Lung (tissue), 12 donors: ENCODE results near the gene HPS4. TPM values are rescaled to one million over a fixed set of nuclear protein-coding genes. Genes with fewer than 3 reads are reported as not detected.

ENCODE experiments used
- ATAC-seq: fragments of 200-7000 bp; cut with Tn5 transposase; one replicate; pipeline ENCODE4 v1.9.1; 2020; ENCODE audit warnings: moderate number of reproducible peaks; ENCODE audit not compliant: insufficient read depth, low FRiP score
- DNase-seq, 3 donors: peaks; one replicate each; pipeline ENCODE4 v3.0.0-alpha.2; 2013 to 2017
- H3K27ac ChIP-seq, 2 donors: one replicate each; pipeline ENCODE4 v1.5.1; 2013; ENCODE audit warnings: mild to moderate bottlenecking in 2 of 2, moderate library complexity in 2 of 2, control low read depth in 1 of 2, inconsistent platforms in 1 of 2, low read depth in 1 of 2, low read length in 1 of 2
- H3K27me3 ChIP-seq, 3 donors: one replicate each; pipeline ENCODE4 v1.5.1; 2013; ENCODE audit warnings: low read length in 2 of 3; ENCODE audit not compliant: control insufficient read depth in 3 of 3, insufficient read depth in 3 of 3
- H3K36me3 ChIP-seq, 4 donors: one replicate each; pipeline ENCODE4 v1.5.1; 2013; ENCODE audit warnings: low read length in 4 of 4, mild to moderate bottlenecking in 1 of 4, moderate library complexity in 1 of 4; ENCODE audit not compliant: control insufficient read depth in 4 of 4, insufficient read depth in 4 of 4
- H3K4me1 ChIP-seq, 5 donors: one replicate each; pipeline ENCODE4 v1.5.1; 2013; ENCODE audit warnings: low read length in 5 of 5, mild to moderate bottlenecking in 2 of 5, moderate library complexity in 1 of 5; ENCODE audit not compliant: control insufficient read depth in 5 of 5, insufficient read depth in 5 of 5
- H3K4me3 ChIP-seq: one replicate; pipeline ENCODE4 v1.5.1; 2013; ENCODE audit warnings: mild to moderate bottlenecking, control low read depth, moderate library complexity
- H3K9ac ChIP-seq, 2 donors: one replicate each; pipeline ENCODE4 v1.5.1; 2013; ENCODE audit warnings: low read length in 2 of 2, control low read depth in 1 of 2; ENCODE audit not compliant: insufficient read depth in 1 of 2
- H3K9me3 ChIP-seq, 4 donors: one replicate each; pipeline ENCODE4 v1.5.1; 2013; ENCODE audit warnings: low read length in 3 of 4, mild to moderate bottlenecking in 1 of 4, moderate library complexity in 1 of 4; ENCODE audit not compliant: control insufficient read depth in 4 of 4, insufficient read depth in 3 of 4
- CTCF ChIP-seq: IDR thresholded peaks from 2 replicates; pipeline ENCODE4 v1.5.1; 2012; ENCODE audit warnings: mild to moderate bottlenecking; ENCODE audit errors: control extremely low read depth, extremely low read depth
- WGBS, 2 donors: extraction: QIAGEN DNeasy Blood & Tissue Kit; methylation state at CpG; one replicate each; pipeline ENCODE4 v1.1.7; 2013; 5-methylcytosine and 5-hydroxymethylcytosine counted together
- polyA plus RNA-seq, 2 donors: library from polyadenylated mRNA; stranded (reverse); fragments of 200-250 nt; gene quantifications; one replicate each; pipeline ENCODE4 v1.2.1, GENCODE V29; 2013
- total RNA-seq, 2 donors: library from RNA; depleted of rRNA in 1 of 2; stranded (reverse); fragments of >200 nt in 1 of 2; gene quantifications; one replicate each; pipeline ENCODE4 v1.2.1, GENCODE V29; 2014 to 2021
- donor health status: control.
- donor health status: control.
- donor health status: Bipolar disorder and iron deficiency.
- donor health status: healthy.
- donor health status: DM: yes; HTN: yes; CAD: no.

The HPS4 gene
- total and polyA plus RNA-seq, 4 donors: 14.0 to 48.5 (median 23.4) TPM

GRCh38 chr22:26479792-26480610 is 3.6 kb downstream of the HPS4 start:
- H3K4me3 ChIP-seq: no peak overlapping the region
- ATAC-seq (no peak), DNase-seq (peak in 1 of 3 donors; percentile 10)
- H3K36me3 ChIP-seq: peaks cover 6 to 17% (median 9%) of the 10 kb centered on the region in 4 donors
- no peaks in the 10 kb centered on the region for H3K27me3 ChIP-seq
- no peak overlapping the region for H3K9ac ChIP-seq
- H3K4me1 ChIP-seq: peaks cover 6 to 34% (median 11%) of the 10 kb centered on the region in 5 donors
- no peaks in the 10 kb centered on the region for H3K9me3 ChIP-seq
- peak overlapping the region in 1 of 2 donors; percentile 11 for H3K27ac ChIP-seq
- TF ChIP-seq CTCF: no peak
- 52 to 53% methylated on average over 12 of the region's 12 CpGs for WGBS, 2 donors

GRCh38 chr22:26479043-26479791 is 4.4 kb downstream of the HPS4 start:
- peak overlapping the region in 1 of 2 donors; percentile 11 for H3K27ac ChIP-seq
- ATAC-seq (no peak), DNase-seq (no peak)
- peaks cover 5 to 29% (median 8%) of the 10 kb centered on the region in 5 donors for H3K4me1 ChIP-seq
- peaks cover 6 to 21% (median 9%) of the 10 kb centered on the region in 4 donors for H3K36me3 ChIP-seq
- H3K9ac ChIP-seq: no peak overlapping the region
- H3K27me3 ChIP-seq: no peaks in the 10 kb centered on the region
- no peak for TF ChIP-seq CTCF
- H3K4me3 ChIP-seq: no peak overlapping the region
- WGBS, 2 donors: 29 to 41% methylated on average over 12 of the region's 12 CpGs
- H3K9me3 ChIP-seq: no peaks in the 10 kb centered on the region

GRCh38 chr22:26477341-26477731 is 6.2 kb downstream of the HPS4 start:
- TF ChIP-seq CTCF: no peak
- H3K4me1 ChIP-seq: peaks cover under 1 to 23% (median 7%) of the 10 kb centered on the region in 5 donors
- ATAC-seq (no peak), DNase-seq (no peak)
- no peak overlapping the region for H3K4me3 ChIP-seq
- WGBS, 2 donors: 42 to 43% methylated on average over 4 of the region's 4 CpGs
- peaks cover 3 to 28% (median 13%) of the 10 kb centered on the region in 4 donors for H3K36me3 ChIP-seq
- H3K9ac ChIP-seq: no peak overlapping the region
- no peaks in the 10 kb centered on the region for H3K27me3 ChIP-seq
- H3K27ac ChIP-seq: no peak overlapping the region
- no peaks in the 10 kb centered on the region for H3K9me3 ChIP-seq
